HepG2 (cell line): ENCODE data around the gene KIF13A. TPM values are rescaled to one million over a fixed set of nuclear protein-coding genes. Genes with fewer than 3 reads are reported as not detected.

Experiments
- ARNT ChIP-seq: fragments of 450-650 bp; IDR thresholded peaks from 2 replicates; pipeline ENCODE4 v1.6.1; 2017
- ATAD3A ChIP-seq: sonication (generic); formaldehyde crosslinking; IDR thresholded peaks from 2 replicates; pipeline ENCODE4 v1.4.0; 2020; ENCODE audit warnings: missing genetic modification reagents
- ATRX ChIP-seq: sonication (generic); formaldehyde crosslinking; IDR thresholded peaks from 2 replicates; pipeline ENCODE4 v1.4.0; 2020; ENCODE audit warnings: missing genetic modification reagents, borderline replicate concordance
- HDAC1 ChIP-seq: sonication (generic); formaldehyde crosslinking; IDR thresholded peaks from 2 replicates; pipeline ENCODE4 v1.5.1; 2020; ENCODE audit warnings: mild to moderate bottlenecking, missing genetic modification reagents
- IKZF4 ChIP-seq: sonication (generic); formaldehyde crosslinking; IDR thresholded peaks from 2 replicates; pipeline ENCODE4 v1.5.1; 2020; ENCODE audit warnings: borderline replicate concordance, mild to moderate bottlenecking, low read depth, missing genetic modification reagents; ENCODE audit errors: not compliant biosample characterization
- KMT2A ChIP-seq: sonication (generic); formaldehyde crosslinking; IDR thresholded peaks from 2 replicates; pipeline ENCODE4 v1.4.0; 2020; ENCODE audit warnings: missing genetic modification reagents
- LCORL ChIP-seq, 2 experiments: fragments of 450-650 bp in 1 of 2; sonication (generic) in 1 of 2; formaldehyde crosslinking in 1 of 2; IDR thresholded peaks; 2 replicates each; pipeline versions ENCODE4 v1.5.0 to v1.6.1; 2017 to 2020; ENCODE audit warnings: antibody characterized with exemption in 1 of 2, missing genetic modification reagents in 1 of 2
- MAX ChIP-seq: IDR thresholded peaks from 2 replicates; pipeline ENCODE4 v1.6.1; 2012; ENCODE audit warnings: inconsistent platforms
- MEIS2 ChIP-seq: sonication (generic); formaldehyde crosslinking; IDR thresholded peaks from 2 replicates; pipeline ENCODE4 v1.9.0; 2021; ENCODE audit warnings: mild to moderate bottlenecking, missing genetic modification reagents
- MTF1 ChIP-seq: sonication (generic); formaldehyde crosslinking; IDR thresholded peaks from 2 replicates; pipeline ENCODE4 v1.5.0; 2020; ENCODE audit warnings: missing genetic modification reagents
- NCOA1 ChIP-seq: sonication (generic); formaldehyde crosslinking; IDR thresholded peaks from 2 replicates; pipeline ENCODE4 v1.9.0; 2021; ENCODE audit warnings: missing genetic modification reagents
- PCBP1 ChIP-seq: fragments of 200-400 bp; formaldehyde crosslinking; IDR thresholded peaks from 2 replicates; pipeline ENCODE4 v1.6.1; 2017; ENCODE audit warnings: mild to moderate bottlenecking, low read depth, low read length, borderline replicate concordance
- TEAD3 ChIP-seq: optimal IDR thresholded peaks from 2 replicates; pipeline ENCODE3; 2016; ENCODE audit warnings: borderline replicate concordance
- TSC22D2 ChIP-seq: sonication (generic); formaldehyde crosslinking; IDR thresholded peaks from 2 replicates; pipeline ENCODE4 v1.5.1; 2020; ENCODE audit warnings: missing genetic modification reagents, mild to moderate bottlenecking, borderline replicate concordance
- ZBTB26 ChIP-seq: IDR thresholded peaks from 2 replicates; pipeline ENCODE4 v1.6.1; 2016; ENCODE audit warnings: missing compliant biosample characterization, missing genetic modification reagents, borderline replicate concordance
- ZBTB34 ChIP-seq: sonication (generic); formaldehyde crosslinking; IDR thresholded peaks from 2 replicates; pipeline ENCODE4 v1.8.0; 2022; ENCODE audit warnings: mild to moderate bottlenecking, missing genetic modification reagents
- ZNF138 ChIP-seq: sonication (generic); formaldehyde crosslinking; IDR thresholded peaks from 2 replicates; pipeline ENCODE4 v1.5.0; 2020; ENCODE audit warnings: mild to moderate bottlenecking, low read depth, missing genetic modification reagents
- ZNF350 ChIP-seq: sonication (generic); formaldehyde crosslinking; IDR thresholded peaks from 2 replicates; pipeline ENCODE4 v1.4.0; 2020; ENCODE audit warnings: mild to moderate bottlenecking, low read depth, missing genetic modification reagents, borderline replicate concordance
- ZNF724P ChIP-seq: sonication (generic); formaldehyde crosslinking; IDR thresholded peaks from 2 replicates; pipeline ENCODE4 v1.8.0; 2022; ENCODE audit warnings: missing genetic modification reagents, borderline replicate concordance
- ZNF782 ChIP-seq: sonication (generic); formaldehyde crosslinking; IDR thresholded peaks from 2 replicates; pipeline ENCODE4 v1.4.0; 2020; ENCODE audit warnings: missing genetic modification reagents, mild to moderate bottlenecking, borderline replicate concordance
- polyA plus RNA-seq, 8 experiments: library from polyadenylated mRNA; depleted of rRNA in 3 of 8; stranded (reverse) in 7 of 8; unstranded in 1 of 8; fragments of >200 nt; fragmentation: Illumina TruSeq in 4 of 8; extraction: Trizol in 4 of 8; gene quantifications; 2 replicates each; pipeline versions ENCODE4 v1.2.1 to v1.2.3, GENCODE V29; 2011 to 2016; ENCODE audit warnings: low read depth in 4 of 8, missing spikeins in 1 of 8, mixed read lengths in 1 of 8; ENCODE audit not compliant: insufficient read depth in 1 of 8
- total RNA-seq, 5 experiments: library from RNA; depleted of rRNA; stranded (reverse); fragments of >200 nt; fragmentation: Illumina TruSeq; extraction: Trizol; gene quantifications; 2 replicates each; pipeline ENCODE4 v1.2.3, GENCODE V29; 2016; ENCODE audit warnings: low read depth in 1 of 5
- TF ChIP-seq, protein P1 (sequence below): sonication (generic); formaldehyde crosslinking; IDR thresholded peaks from 2 replicates; pipeline ENCODE4 v1.8.0; 2022; ENCODE audit warnings: mild to moderate bottlenecking, missing genetic modification reagents, moderate library complexity
- TF ChIP-seq, protein P2 (sequence below): IDR thresholded peaks from 2 replicates; pipeline ENCODE4 v1.6.1; 2012; ENCODE audit warnings: low read depth, low read length, improper control_type of control experiment

Gene KIF13A
- total and polyA plus RNA-seq, 2 of the 13 experiments (the other 11 are each of a cell fraction or from before 2014, with no cell fraction given) = 21.1 to 37.2 TPM

GRCh38 chr6:17986656-17987446 lies 584 bp downstream of the KIF13A start (continued):
- 0 out of 2 replicates have a peak, but pooled peaks have one; percentile 31 for TF ChIP-seq ZNF138
- 0 out of 2 replicates have a peak, but pooled peaks have one; percentile 35 for TF ChIP-seq MEIS2 (CRISPR knock-in tag)
- TF ChIP-seq ZBTB26 (CRISPR knock-in tag) = peak; percentile 34; the same call in 1 of the 2 replicates
- no peak for TF ChIP-seq ATAD3A (CRISPR knock-in tag)
- TF ChIP-seq PCBP1 = 0 out of 2 replicates have a peak, but pooled peaks have one; percentile 41
- TF ChIP-seq NCOA1 (CRISPR knock-in tag) = peak; percentile 28; the same call in 1 of the 2 replicates
- TF ChIP-seq ZNF724P (CRISPR knock-in tag) = peak; percentile 24; the same call in 1 of the 2 replicates
- no peak for TF ChIP-seq ZBTB34 (CRISPR knock-in tag)
- no peak for TF ChIP-seq IKZF4 (CRISPR knock-in tag)
- TF ChIP-seq, protein P1, sequence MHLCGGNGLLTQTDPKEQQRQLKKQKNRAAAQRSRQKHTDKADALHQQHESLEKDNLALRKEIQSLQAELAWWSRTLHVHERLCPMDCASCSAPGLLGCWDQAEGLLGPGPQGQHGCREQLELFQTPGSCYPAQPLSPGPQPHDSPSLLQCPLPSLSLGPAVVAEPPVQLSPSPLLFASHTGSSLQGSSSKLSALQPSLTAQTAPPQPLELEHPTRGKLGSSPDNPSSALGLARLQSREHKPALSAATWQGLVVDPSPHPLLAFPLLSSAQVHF = no peak
- peak; percentile 62; the same call in 1 of the 2 replicates for TF ChIP-seq HDAC1 (CRISPR knock-in tag)
- no peak for TF ChIP-seq ARNT
- no peak for TF ChIP-seq ATRX (CRISPR knock-in tag)
- TF ChIP-seq KMT2A (CRISPR knock-in tag) = peak; percentile 79
- no peak for TF ChIP-seq MTF1 (CRISPR knock-in tag)
- 0 out of 2 replicates have a peak, but pooled peaks have one; percentile 52 for TF ChIP-seq ZNF782
- TF ChIP-seq MAX = peak; percentile 50; the same call in 1 of the 2 replicates
- peak; percentile 82 for TF ChIP-seq ZNF350
- TF ChIP-seq, protein P2, sequence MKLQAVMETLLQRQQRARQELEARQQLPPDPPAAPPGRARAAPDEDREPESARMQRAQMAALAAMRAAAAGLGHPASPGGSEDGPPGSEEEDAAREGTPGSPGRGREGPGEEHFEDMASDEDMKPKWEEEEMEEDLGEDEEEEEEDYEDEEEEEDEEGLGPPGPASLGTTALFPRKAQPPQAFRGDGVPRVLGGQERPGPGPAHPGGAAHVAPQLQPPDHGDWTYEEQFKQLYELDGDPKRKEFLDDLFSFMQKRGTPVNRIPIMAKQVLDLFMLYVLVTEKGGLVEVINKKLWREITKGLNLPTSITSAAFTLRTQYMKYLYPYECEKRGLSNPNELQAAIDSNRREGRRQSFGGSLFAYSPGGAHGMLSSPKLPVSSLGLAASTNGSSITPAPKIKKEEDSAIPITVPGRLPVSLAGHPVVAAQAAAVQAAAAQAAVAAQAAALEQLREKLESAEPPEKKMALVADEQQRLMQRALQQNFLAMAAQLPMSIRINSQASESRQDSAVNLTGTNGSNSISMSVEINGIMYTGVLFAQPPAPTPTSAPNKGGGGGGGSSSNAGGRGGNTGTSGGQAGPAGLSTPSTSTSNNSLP = no peak
- no peak for TF ChIP-seq LCORL (IDR thresholded peaks at IDR 0.05)
- peak; percentile 30; the same call in 1 of the 2 replicates for TF ChIP-seq LCORL (CRISPR knock-in tag; IDR thresholded peaks at IDR 0.05)
- TF ChIP-seq TSC22D2 = peak; percentile 29; the same call in 1 of the 2 replicates
- peak; percentile 5 for TF ChIP-seq TEAD3
